ENCODE measurements around the gene HOMER3. TPM values are rescaled to one million over a fixed set of nuclear protein-coding genes. Genes with fewer than 3 reads are reported as not detected.
"Not testable (repeated sequence)": the region's sequence is repeated elsewhere in the genome, so short reads cannot be mapped to it uniquely, and the experiment has no call there.

Gene HOMER3
- total RNA-seq, 1 donor from 2014 or later, result 69.4 TPM

DNA sequence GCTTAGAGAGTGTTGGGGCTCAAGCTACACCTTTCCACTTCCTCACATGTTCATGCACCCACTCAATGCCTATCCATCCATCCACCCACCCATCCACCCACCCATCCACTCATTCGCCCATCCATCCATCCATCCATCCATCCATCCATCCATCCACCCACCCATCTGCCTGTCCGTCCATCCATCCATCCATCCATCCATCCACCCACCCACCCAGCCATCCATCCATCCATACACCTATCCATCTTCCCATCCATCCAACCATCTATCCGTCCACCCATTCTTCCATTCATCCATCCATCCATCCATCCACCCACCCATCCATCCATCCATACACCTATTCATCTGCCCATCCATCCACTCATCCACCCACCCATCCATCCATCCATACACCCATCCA, 13.1 kb upstream of the HOMER3 start:
- Mint-ChIP-seq H3K36me3 (ENCODE audit: insufficient read depth) (no peaks in the 10 kb centered on the region), H3K4me1 (ENCODE audit: low read depth) (no peaks in the 10 kb centered on the region), H3K27me3 (no peaks in the 10 kb centered on the region), H3K9me3 (ENCODE audit: low read depth) (peaks cover 4% of the 10 kb centered on the region), H3K4me3 (ENCODE audit: low read depth) (no peak overlapping the region), H3K27ac (no peak overlapping the region)
- DNase-seq (ENCODE audit: low spot score, unreplicated experiment), result no peak
- TF ChIP-seq CTCF (IDR thresholded peaks at IDR 0.05; ENCODE audit: unreplicated experiment), result no peak

GRCh38 chr19:18952364-18953003, 11.5 kb upstream of the HOMER3 start:
- not testable (repeated sequence) for H3K9me3 Mint-ChIP-seq (ENCODE audit: low read depth); H3K4me3 Mint-ChIP-seq (ENCODE audit: low read depth); H3K27me3 Mint-ChIP-seq; H3K36me3 Mint-ChIP-seq (ENCODE audit: insufficient read depth); H3K27ac Mint-ChIP-seq; DNase-seq (ENCODE audit: low spot score, unreplicated experiment); H3K4me1 Mint-ChIP-seq (ENCODE audit: low read depth)

DNA sequence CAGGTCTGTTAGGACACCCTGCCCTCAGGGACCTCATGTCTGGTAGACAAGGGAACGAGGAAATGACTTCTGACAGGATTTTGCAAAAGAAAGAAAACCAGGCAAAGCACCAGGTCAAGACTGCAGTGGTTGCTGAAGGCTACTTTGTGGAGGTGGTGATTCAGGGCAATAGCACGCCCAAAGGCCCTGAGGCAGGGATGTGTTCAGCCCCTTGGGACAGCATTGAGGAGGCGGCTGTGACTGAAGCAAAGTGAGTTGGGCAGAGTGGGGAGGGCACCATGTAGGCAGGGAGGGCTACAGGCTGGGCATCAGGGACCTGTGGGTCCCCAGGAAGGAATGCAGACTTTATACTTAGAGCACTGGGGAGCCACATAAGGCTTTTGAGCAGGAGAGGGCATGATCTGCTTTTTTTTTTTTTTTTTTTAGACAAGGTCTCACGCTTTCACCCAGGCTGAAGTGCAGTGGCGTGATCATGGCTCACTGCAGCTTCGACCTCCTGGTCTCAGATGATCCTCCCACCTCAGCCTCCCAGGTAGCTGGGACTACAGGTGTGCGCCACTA, 10.8 kb upstream of the HOMER3 start:
- peak overlapping the region; percentile 29 for H3K27ac Mint-ChIP-seq
- no peaks in the 10 kb centered on the region for H3K27me3 Mint-ChIP-seq
- no peak overlapping the region for H3K4me3 Mint-ChIP-seq (ENCODE audit: low read depth)
- DNase-seq (ENCODE audit: low spot score, unreplicated experiment), result no peak
- no peak for TF ChIP-seq CTCF (IDR thresholded peaks at IDR 0.05; ENCODE audit: unreplicated experiment)
- H3K9me3 Mint-ChIP-seq (ENCODE audit: low read depth), result peaks cover 4% of the 10 kb centered on the region
- H3K4me1 Mint-ChIP-seq (ENCODE audit: low read depth), result no peaks in the 10 kb centered on the region
- no peaks in the 10 kb centered on the region for H3K36me3 Mint-ChIP-seq (ENCODE audit: insufficient read depth)

DNA sequence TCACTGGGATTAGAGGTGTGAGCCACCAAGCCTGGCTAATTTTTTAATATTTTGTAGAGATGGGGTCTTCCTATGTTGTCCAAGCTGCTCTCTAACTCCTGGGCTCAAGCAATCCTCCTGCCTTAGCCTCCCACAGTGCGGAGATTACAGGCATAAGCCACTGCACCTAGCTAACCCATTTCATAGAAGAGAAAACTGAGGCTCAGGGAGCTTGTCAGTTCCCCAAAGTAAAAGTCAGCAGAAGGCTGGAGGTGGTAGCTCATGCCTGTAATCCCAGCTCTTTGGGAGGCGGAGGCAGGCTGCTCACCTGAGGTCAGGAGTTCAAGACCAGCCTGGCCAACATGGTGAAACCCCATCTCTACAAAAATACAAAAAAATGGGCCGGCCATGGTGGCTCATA, 8.8 kb upstream of the HOMER3 start:
- peaks cover 3% of the 10 kb centered on the region for H3K36me3 Mint-ChIP-seq (ENCODE audit: insufficient read depth)
- no peak for DNase-seq (ENCODE audit: low spot score, unreplicated experiment)
- TF ChIP-seq CTCF (IDR thresholded peaks at IDR 0.05; ENCODE audit: unreplicated experiment), result no peak
- no peak overlapping the region for H3K27ac Mint-ChIP-seq
- H3K4me1 Mint-ChIP-seq (ENCODE audit: low read depth), result no peaks in the 10 kb centered on the region
- no peaks in the 10 kb centered on the region for H3K27me3 Mint-ChIP-seq
- H3K4me3 Mint-ChIP-seq (ENCODE audit: low read depth), result no peak overlapping the region
- H3K9me3 Mint-ChIP-seq (ENCODE audit: low read depth), result peaks cover 1% of the 10 kb centered on the region

- Mint-ChIP-seq H3K27ac (no peak overlapping the region), H3K4me3 (ENCODE audit: low read depth) (no peak overlapping the region), H3K9me3 (ENCODE audit: low read depth) (no peaks in the 10 kb centered on the region), H3K4me1 (ENCODE audit: low read depth) (no peaks in the 10 kb centered on the region), H3K27me3 (no peaks in the 10 kb centered on the region), H3K36me3 (ENCODE audit: insufficient read depth) (peaks cover 3% of the 10 kb centered on the region)
- DNase-seq (ENCODE audit: low spot score, unreplicated experiment), result no peak
- no peak for TF ChIP-seq CTCF (IDR thresholded peaks at IDR 0.05; ENCODE audit: unreplicated experiment)
Measured at GRCh38 chr19:18948976-18949356, 7.9 kb upstream of the HOMER3 start.

All from progenitor cell of endocrine pancreas (in vitro differentiated cells).